H1 (cell line): ENCODE measurements around the gene NFE2L2. TPM values are rescaled to one million over a fixed set of nuclear protein-coding genes. Genes with fewer than 3 reads are reported as not detected.

ENCODE experiments used
- CTCF ChIA-PET: fragments of 300-600 bp; sonication (Branson Sonifier 250); formaldehyde crosslinking; loops from one replicate; lab custom pipeline; 2021; ENCODE audit not compliant: partially characterized antibody; lab: Charles Lee
- POLR2A ChIA-PET: fragments of 300-600 bp; sonication (Branson Sonifier 250); formaldehyde crosslinking; loops from one replicate; lab custom pipeline; 2021; ENCODE audit warnings: inconsistent platforms; ENCODE audit not compliant: partially characterized antibody; lab: Charles Lee
- DNase-seq, 2 experiments: peaks; one replicate each; pipeline versions ENCODE4 v3.0.0 to v3.0.0-alpha.2; 2010 to 2022; ENCODE audit warnings: low spot score in 2 of 2, low read depth in 1 of 2, mixed read lengths in 1 of 2
- FAIRE-seq: peaks from 2 replicates; lab custom pipeline; 2011; peaks lifted over from hg19 to GRCh38; lab: Jason Lieb, UNC
- H2AFZ ChIP-seq: 2 replicates; pipeline ENCODE4 v1.8.1; 2012; ENCODE audit warnings: low read length, inconsistent platforms
- H2AK5ac ChIP-seq: 2 replicates; pipeline ENCODE4 v1.6.1; 2013; ENCODE audit warnings: low read depth, low read length
- H2BK120ac ChIP-seq: replicated peaks from 2 replicates; pipeline ENCODE3; 2013; ENCODE audit warnings: low read depth, low read length, inconsistent platforms
- H2BK12ac ChIP-seq: 2 replicates; pipeline ENCODE4 v1.6.1; 2013; ENCODE audit warnings: low read depth, low read length
- H2BK15ac ChIP-seq: 2 replicates; pipeline ENCODE4 v1.6.1; 2013; ENCODE audit warnings: low read length
- H2BK20ac ChIP-seq: 2 replicates; pipeline ENCODE4 v1.6.1; 2013; ENCODE audit warnings: low read length
- H2BK5ac ChIP-seq: 2 replicates; pipeline ENCODE4 v1.6.1; 2013; ENCODE audit warnings: low read depth, low read length
- H3K14ac ChIP-seq: 2 replicates; pipeline ENCODE4 v1.6.1; 2013; ENCODE audit warnings: inconsistent platforms; ENCODE audit not compliant: insufficient read length
- H3K18ac ChIP-seq: 2 replicates; pipeline ENCODE4 v1.6.1; 2013; ENCODE audit warnings: low read length; ENCODE audit errors: extremely low read depth
- H3K23ac ChIP-seq: 2 replicates; pipeline ENCODE4 v1.6.1; 2013; ENCODE audit warnings: inconsistent platforms; ENCODE audit not compliant: insufficient read length
- H3K23me2 ChIP-seq: 2 replicates; pipeline ENCODE4 v1.6.1; 2013; ENCODE audit warnings: low read depth, low read length
- H3K27ac ChIP-seq: 2 replicates; pipeline ENCODE4 v1.6.1; 2011; ENCODE audit warnings: low read depth, low read length, inconsistent platforms
- H3K27me3 ChIP-seq, 4 experiments: replicated peaks in 1 of 4; 1 replicate in 1 of 4; 2 replicates in 3 of 4; pipeline versions ENCODE4 v1.6.1 to v1.8.1; 2011 to 2013; ENCODE audit warnings: low read length in 3 of 4, mild to moderate bottlenecking in 3 of 4, inconsistent platforms in 2 of 4, mixed read lengths in 2 of 4, moderate library complexity in 1 of 4; ENCODE audit not compliant: control insufficient read depth in 3 of 4, insufficient read depth in 3 of 4; ENCODE audit errors: extremely low read depth in 1 of 4
- H3K36me3 ChIP-seq, 4 experiments: 2 replicates each; pipeline versions ENCODE4 v1.6.1 to v1.8.1; 2011 to 2013; ENCODE audit warnings: mild to moderate bottlenecking in 4 of 4, low read length in 3 of 4, moderate library complexity in 2 of 4, control low read depth in 1 of 4, inconsistent platforms in 1 of 4; ENCODE audit not compliant: insufficient read depth in 4 of 4, control insufficient read depth in 2 of 4
- H3K4ac ChIP-seq: replicated peaks from 2 replicates; pipeline ENCODE3; 2013; ENCODE audit warnings: low read length, low read depth, mixed read lengths, inconsistent platforms; ENCODE audit not compliant: insufficient read length
- H3K4me1 ChIP-seq, 4 experiments: replicated peaks in 1 of 4; 1 replicate in 1 of 4; 2 replicates in 3 of 4; pipeline versions ENCODE4 v1.6.1 to v1.8.1; 2011 to 2013; ENCODE audit warnings: low read length in 3 of 4, inconsistent platforms in 2 of 4, mixed read lengths in 1 of 4; ENCODE audit not compliant: insufficient read depth in 4 of 4, control insufficient read depth in 3 of 4
- H3K4me2 ChIP-seq, 2 experiments: 2 replicates each; pipeline versions ENCODE4 v1.6.1 to v1.8.1; 2011 to 2013; ENCODE audit warnings: low read depth in 2 of 2, low read length in 2 of 2, control low read depth in 1 of 2, inconsistent platforms in 1 of 2, mild to moderate bottlenecking in 1 of 2; ENCODE audit not compliant: insufficient read depth in 1 of 2
- H3K4me3 ChIP-seq, 4 experiments: fragments of 200-600, 300-600 bp in 1 of 4; sonication (generic), shearing (Covaris generic), sonication (Bioruptor Twin) in 1 of 4; 2 replicates each; pipeline versions ENCODE4 v1.5.1 to v1.8.1; 2011 to 2016; ENCODE audit warnings: low read length in 4 of 4, low read depth in 3 of 4, control low read depth in 2 of 4, inconsistent platforms in 2 of 4, mild to moderate bottlenecking in 2 of 4, mixed read lengths in 1 of 4, moderate library complexity in 1 of 4; ENCODE audit not compliant: insufficient read depth in 2 of 4; ENCODE audit errors: extremely low read depth in 1 of 4
- H3K56ac ChIP-seq: replicated peaks from 2 replicates; pipeline ENCODE3; 2013; ENCODE audit warnings: low read depth, mild to moderate bottlenecking, mixed read lengths, low read length, inconsistent platforms; ENCODE audit not compliant: insufficient read length
- H3K79me1 ChIP-seq: 2 replicates; pipeline ENCODE4 v1.6.1; 2013; ENCODE audit warnings: low read depth, low read length, control low read depth
- H3K79me2 ChIP-seq, 2 experiments: 2 replicates each; pipeline versions ENCODE4 v1.6.1 to v1.8.1; 2012 to 2013; ENCODE audit warnings: low read length in 2 of 2, mild to moderate bottlenecking in 2 of 2, inconsistent platforms in 1 of 2; ENCODE audit not compliant: insufficient read depth in 2 of 2, control insufficient read depth in 1 of 2
- H3K9ac ChIP-seq, 4 experiments: replicated peaks in 1 of 4; 1 replicate in 1 of 4; 2 replicates in 3 of 4; pipeline versions ENCODE4 v1.6.1 to v1.8.1; 2011 to 2013; ENCODE audit warnings: low read depth in 3 of 4, low read length in 3 of 4, control low read depth in 2 of 4, mild to moderate bottlenecking in 2 of 4, moderate library complexity in 2 of 4, inconsistent platforms in 1 of 4; ENCODE audit errors: extremely low read depth in 1 of 4
- H3K9me3 ChIP-seq, 2 experiments: 2 replicates each; pipeline versions ENCODE4 v1.6.1 to v1.8.1; 2012 to 2013; ENCODE audit warnings: mild to moderate bottlenecking in 2 of 2, moderate library complexity in 2 of 2, control low read depth in 1 of 2, inconsistent platforms in 1 of 2, low read depth in 1 of 2, low read length in 1 of 2, mixed read lengths in 1 of 2; ENCODE audit not compliant: insufficient read depth in 2 of 2
- H4K20me1 ChIP-seq, 2 experiments: replicated peaks in 1 of 2; 2 replicates each; pipeline versions ENCODE3 to v1.8.1; 2011 to 2013; ENCODE audit warnings: inconsistent platforms in 2 of 2, low read length in 2 of 2, mild to moderate bottlenecking in 1 of 2; ENCODE audit not compliant: insufficient read depth in 2 of 2, control insufficient read depth in 1 of 2
- H4K5ac ChIP-seq: 2 replicates; pipeline ENCODE4 v1.6.1; 2013; ENCODE audit warnings: low read length, low read depth, mixed read lengths, inconsistent platforms; ENCODE audit not compliant: insufficient read length
- H4K8ac ChIP-seq: 2 replicates; pipeline ENCODE4 v1.8.0; 2013; ENCODE audit warnings: mild to moderate bottlenecking, moderate library complexity, low read length, inconsistent platforms; ENCODE audit not compliant: insufficient read depth; ENCODE audit errors: extremely low read depth
- H4K91ac ChIP-seq: replicated peaks from 2 replicates; pipeline ENCODE3; 2013; ENCODE audit warnings: low read length, mixed read lengths, inconsistent platforms; ENCODE audit not compliant: insufficient read length
- ASH2L ChIP-seq: fragments of 200-600, 300-600 bp; sonication (generic); IDR thresholded peaks from one replicate; pipeline ENCODE4 v1.7.1; 2017; ENCODE audit warnings: low read length
- CBX5 ChIP-seq: fragments of 300-800, 300-1000 bp; sonication (generic); IDR thresholded peaks from 2 replicates; pipeline ENCODE4 v1.7.1; 2016; ENCODE audit warnings: antibody characterized with exemption, low read length, low read depth
- CHD1 ChIP-seq: IDR thresholded peaks from 2 replicates; pipeline ENCODE4 v1.6.1; 2012; ENCODE audit warnings: low read depth, low read length, improper control_type of control experiment
- EGR1 ChIP-seq: IDR thresholded peaks from 2 replicates; pipeline ENCODE4 v1.6.1; 2011; ENCODE audit warnings: low read depth, low read length, borderline replicate concordance
- FOSL1 ChIP-seq: IDR thresholded peaks from 2 replicates; pipeline ENCODE4 v1.6.1; 2011; ENCODE audit warnings: mild to moderate bottlenecking, low read depth, low read length, moderate library complexity; ENCODE audit not compliant: insufficient read depth
- GABPA ChIP-seq: IDR thresholded peaks from 2 replicates; pipeline ENCODE4 v1.6.1; 2011; ENCODE audit warnings: mild to moderate bottlenecking, low read length, moderate library complexity, borderline replicate concordance; ENCODE audit not compliant: insufficient read depth
- HDAC2 ChIP-seq, 2 experiments: fragments of 300-600 bp in 1 of 2; sonication (generic) in 1 of 2; IDR thresholded peaks; 2 replicates each; pipeline ENCODE4 v1.6.1; 2011 to 2012; ENCODE audit warnings: low read depth in 2 of 2, low read length in 2 of 2, mild to moderate bottlenecking in 2 of 2, moderate library complexity in 2 of 2, borderline replicate concordance in 1 of 2, inconsistent platforms in 1 of 2
- JUN ChIP-seq: IDR thresholded peaks from 2 replicates; pipeline ENCODE4 v1.6.1; 2011; ENCODE audit warnings: low read depth, mild to moderate bottlenecking, improper control_type of control experiment, low read length
- KDM5A ChIP-seq: fragments of 200-600 bp; IDR thresholded peaks from 2 replicates; pipeline ENCODE4 v1.7.1; 2012; ENCODE audit warnings: mild to moderate bottlenecking, low read length, inconsistent platforms, mixed read lengths
- NANOG ChIP-seq: IDR thresholded peaks from 2 replicates; pipeline ENCODE4 v1.6.1; 2011; ENCODE audit warnings: low read length, low read depth, mild to moderate bottlenecking, inconsistent platforms; ENCODE audit not compliant: insufficient read depth, poor library complexity, severe bottlenecking
- RFX5 ChIP-seq: IDR thresholded peaks from 2 replicates; pipeline ENCODE4 v1.6.1; 2011; ENCODE audit warnings: low read depth, low read length, improper control_type of control experiment, borderline replicate concordance
- SP1 ChIP-seq: IDR thresholded peaks from 2 replicates; pipeline ENCODE4 v1.6.1; 2011; ENCODE audit warnings: low read depth, low read length
- SP4 ChIP-seq: IDR thresholded peaks from 2 replicates; pipeline ENCODE4 v1.6.1; 2012; ENCODE audit warnings: low read length, inconsistent platforms
- TAF1 ChIP-seq: IDR thresholded peaks from 2 replicates; pipeline ENCODE4 v1.6.1; 2011; ENCODE audit warnings: mild to moderate bottlenecking, low read depth, low read length
- TBP ChIP-seq: IDR thresholded peaks from 2 replicates; pipeline ENCODE4 v1.6.1; 2011; ENCODE audit warnings: low read depth, low read length, improper control_type of control experiment
- TEAD4 ChIP-seq: IDR thresholded peaks from 2 replicates; pipeline ENCODE4 v1.6.1; 2012; ENCODE audit warnings: low read depth, low read length, inconsistent platforms, mixed read lengths
- WGBS, 2 experiments: shearing (Covaris generic) in 1 of 2; methylation state at CpG; one replicate each; pipeline versions ENCODE4 v1.1.6 to v1.1.7; 2013 to 2015; ENCODE audit warnings: low lambda C conversion rate in 2 of 2, mixed read lengths in 2 of 2, inconsistent platforms in 1 of 2, low coverage in 1 of 2, missing lambda C conversion rate in 1 of 2; ENCODE audit not compliant: insufficient replicate concordance in 2 of 2, insufficient coverage in 1 of 2, insufficient read length in 1 of 2; ENCODE audit errors: extremely low coverage in 1 of 2, missing lambda C conversion rate in 1 of 2; 5-methylcytosine and 5-hydroxymethylcytosine counted together
- polyA plus RNA-seq, 7 experiments: library from polyadenylated mRNA; depleted of rRNA in 3 of 7; stranded (reverse) in 5 of 7; unstranded in 2 of 7; fragments of >200 nt in 5 of 7; fragments of 200-250 nt in 2 of 7; gene quantifications; 1 replicate in 5 of 7; 2 replicates in 1 of 7; 4 replicates in 1 of 7; pipeline versions ENCODE4 v1.2.1 to v1.2.3, GENCODE V29; 2011 to 2013; ENCODE audit warnings: missing spikeins in 2 of 7, mixed read lengths in 2 of 7
- total RNA-seq: library from RNA; stranded (reverse); fragmentation: NEBNext Ultra II Directional; extraction: Animal tissue kit (Norgen Biotek cat#: 25700); gene quantifications from 2 replicates; pipeline ENCODE4 v1.2.1, GENCODE V29; 2021

NFE2L2 gene
- total and polyA plus RNA-seq, 2 of the 8 experiments (the other 6 are each of a cell fraction or from before 2014, with no cell fraction given), result 33.2 to 34.5 TPM

GRCh38 chr2:177296040-177296439, 31.5 kb upstream of the NFE2L2 start:
- DNase-seq, result no peak
- Histone ChIP-seq H3K4me2 (no peak overlapping the region), H4K8ac (no peak overlapping the region), H2BK12ac (no peak overlapping the region), H3K4me1 (no peaks in the 10 kb centered on the region), H4K91ac (no peak overlapping the region), H2AK5ac (no peak overlapping the region), H2BK20ac (no peak overlapping the region), H3K56ac (no peak overlapping the region), H3K23me2 (no peaks in the 10 kb centered on the region), H2BK120ac (no peak overlapping the region), H3K14ac (no peak overlapping the region), H2AFZ (no peak overlapping the region), H3K18ac (no peak overlapping the region), H2BK15ac (no peak overlapping the region), H3K9ac (no peak overlapping the region), H3K23ac (no peak overlapping the region), H2BK5ac (no peak overlapping the region), H3K79me1 (no peaks in the 10 kb centered on the region), H4K5ac (no peak overlapping the region), H3K27me3 (no peaks in the 10 kb centered on the region), H3K36me3 (no peaks in the 10 kb centered on the region), H3K27ac (no peak overlapping the region), H4K20me1 (no peaks in the 10 kb centered on the region), H3K4me3 (no peak overlapping the region), H3K9me3 (no peaks in the 10 kb centered on the region), H3K4ac (no peak overlapping the region), H3K79me2 (no peaks in the 10 kb centered on the region)
- CTCF ChIA-PET, result interaction anchor here (0.5 to 4.8 kb wide), 13 partner anchors 8 to 397 kb away, joined by 3 to 24 read pairs (median 3); partner anchors contain the start of gene NFE2L2
- no peak for FAIRE-seq
- 89% methylated on average over 3 of the region's 3 CpGs; no CpG with 5 or more reads in 1 of the 2 experiments for WGBS, 2 experiments
- POLR2A ChIA-PET, result interaction anchor here (1.7 kb wide), 1 partner anchor 31 kb away, joined by 4 read pairs; the partner anchor contains the start of gene NFE2L2
- no peak for TF ChIP-seq KDM5A
- no peak for TF ChIP-seq NANOG
- no peak for TF ChIP-seq TEAD4
- no peak for TF ChIP-seq HDAC2 (IDR thresholded peaks at IDR 0.05; ENCODE audit: borderline replicate concordance in 1 of 2, low read depth in 2 of 2, low read length in 2 of 2)
- no peak for TF ChIP-seq EGR1
- no peak for TF ChIP-seq SP4
- no peak for TF ChIP-seq SP1
- TF ChIP-seq TBP, result no peak
- no peak for TF ChIP-seq FOSL1
- no peak for TF ChIP-seq CBX5
- TF ChIP-seq JUN, result no peak
- TF ChIP-seq CHD1, result no peak
- no peak for TF ChIP-seq RFX5
- no peak for TF ChIP-seq TAF1
- no peak for TF ChIP-seq ASH2L
- no peak for TF ChIP-seq GABPA
